IPS-18a (cell line): Measurements from ENCODE around the gene SH3BP5.

ENCODE experiments used
- H3K27ac ChIP-seq: one replicate; pipeline ENCODE4 v1.5.1; 2013; ENCODE audit warnings: low read length
- H3K27me3 ChIP-seq: one replicate; pipeline ENCODE4 v1.6.1; 2013; ENCODE audit warnings: mild to moderate bottlenecking, low read length; ENCODE audit not compliant: control insufficient read depth, insufficient read depth
- H3K36me3 ChIP-seq: one replicate; pipeline ENCODE4 v1.6.1; 2013; ENCODE audit warnings: low read depth, low read length; ENCODE audit not compliant: control insufficient read depth
- H3K4me1 ChIP-seq: one replicate; pipeline ENCODE4 v1.6.1; 2013; ENCODE audit warnings: low read depth, low read length; ENCODE audit not compliant: control insufficient read depth
- H3K4me3 ChIP-seq: one replicate; pipeline ENCODE4 v1.5.1; 2013; ENCODE audit warnings: low read length
- H3K9ac ChIP-seq: one replicate; pipeline ENCODE4 v1.6.1; 2013; ENCODE audit warnings: mild to moderate bottlenecking, low read length, moderate library complexity
- H3K9me3 ChIP-seq: one replicate; pipeline ENCODE4 v1.6.1; 2013; ENCODE audit warnings: low read depth, low read length; ENCODE audit not compliant: control insufficient read depth

The SH3BP5 gene

DNA sequence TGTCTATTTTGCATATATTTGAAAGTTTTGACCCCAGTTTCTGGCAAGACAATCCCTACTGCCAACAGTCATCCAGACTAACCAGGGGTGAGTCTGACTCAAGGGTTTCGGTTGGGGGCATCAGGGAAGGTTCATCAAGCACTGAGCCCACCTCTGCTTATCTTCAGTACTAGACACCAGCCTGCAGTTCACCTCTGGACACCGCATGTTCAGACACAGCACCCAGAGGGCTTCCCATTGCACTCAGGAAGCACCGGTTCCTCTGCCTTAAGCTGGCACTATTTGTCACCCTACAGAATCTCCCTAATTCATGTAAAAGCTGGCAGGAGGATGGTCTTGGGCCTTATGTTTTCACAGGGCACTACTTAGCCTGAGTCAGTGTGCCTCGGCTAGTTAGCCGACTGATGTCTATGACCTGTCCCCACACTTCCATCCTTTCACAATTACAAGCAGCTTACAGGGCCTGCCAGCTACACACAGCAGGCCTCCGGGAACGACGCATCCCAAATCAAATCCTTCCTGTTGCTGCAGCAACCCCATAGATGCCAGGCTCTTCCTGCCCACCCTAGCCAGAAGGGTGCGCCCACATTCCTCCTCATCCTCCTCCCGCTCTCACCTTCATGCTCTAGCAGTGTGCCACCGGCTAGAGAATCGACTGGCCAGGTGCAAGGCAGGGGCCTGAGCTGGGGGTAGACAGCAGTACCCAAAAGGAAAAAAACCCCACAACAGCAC is 52.5 kb downstream of the SH3BP5 start:
- Histone ChIP-seq H3K9ac (no peak overlapping the region), H3K9me3 (no peaks in the 10 kb centered on the region), H3K36me3 (no peaks in the 10 kb centered on the region), H3K4me3 (no peak overlapping the region), H3K27ac (no peak overlapping the region), H3K4me1 (peaks cover 11% of the 10 kb centered on the region), H3K27me3 (no peaks in the 10 kb centered on the region)

DNA sequence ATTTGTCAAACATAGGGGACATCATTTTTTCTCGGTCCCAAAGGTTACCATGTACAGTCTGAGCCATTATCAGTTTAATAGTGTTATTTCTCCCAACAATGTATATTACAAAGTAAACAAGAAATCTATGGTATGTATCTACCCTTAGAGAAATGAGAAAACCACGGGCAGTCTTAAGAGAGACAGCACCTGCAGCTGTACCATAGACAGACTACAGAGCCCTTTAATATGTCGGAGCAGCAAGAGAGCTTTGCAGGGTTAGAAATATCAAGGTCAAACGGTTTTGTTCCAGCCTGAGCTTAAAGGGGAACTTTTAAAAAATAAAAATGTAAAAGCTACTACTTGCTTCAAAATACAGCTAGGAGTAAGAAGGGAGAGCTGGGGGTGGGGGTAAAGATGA is 53.2 kb downstream of the SH3BP5 start:
- Histone ChIP-seq H3K9me3 (no peaks in the 10 kb centered on the region), H3K36me3 (no peaks in the 10 kb centered on the region), H3K4me3 (no peak overlapping the region), H3K4me1 (peaks cover 11% of the 10 kb centered on the region), H3K27me3 (no peaks in the 10 kb centered on the region), H3K27ac (no peak overlapping the region), H3K9ac (no peak overlapping the region)

DNA sequence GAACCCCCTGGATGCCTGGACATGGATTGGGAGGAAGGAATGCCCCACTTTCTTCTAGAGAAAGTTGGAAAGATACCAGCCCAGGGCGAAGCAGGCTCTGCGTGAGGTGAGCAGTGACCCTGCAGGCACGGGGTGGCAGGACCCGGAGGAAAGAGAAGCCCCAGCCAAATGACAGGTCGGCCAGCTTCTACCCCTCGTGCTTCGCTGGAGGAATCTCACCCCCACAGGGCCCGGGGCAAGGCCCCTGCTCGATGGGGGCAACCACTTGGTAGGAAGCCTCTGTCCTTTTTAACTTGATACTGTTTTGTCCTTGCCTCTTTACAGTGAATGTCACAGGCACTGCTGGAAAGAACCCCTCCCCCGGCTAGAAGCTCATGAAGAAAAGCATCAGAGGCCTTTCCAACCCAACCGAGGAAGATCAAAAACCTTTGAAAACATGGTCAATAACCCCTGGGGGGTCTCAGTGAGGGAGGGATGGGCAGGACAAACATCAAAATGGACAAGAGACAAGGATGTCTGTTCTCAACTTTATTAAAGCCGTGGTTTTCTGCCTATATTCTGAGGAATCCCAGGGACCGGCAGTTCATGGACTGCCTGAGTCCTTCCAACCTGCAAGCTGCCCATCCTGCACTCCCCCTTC is 54.4 kb downstream of the SH3BP5 start:
- H3K4me3 ChIP-seq = no peak overlapping the region
- H3K9ac ChIP-seq = no peak overlapping the region
- H3K27ac ChIP-seq = no peak overlapping the region
- peaks cover 15% of the 10 kb centered on the region for H3K4me1 ChIP-seq
- no peaks in the 10 kb centered on the region for H3K36me3 ChIP-seq
- no peaks in the 10 kb centered on the region for H3K27me3 ChIP-seq
- H3K9me3 ChIP-seq = no peaks in the 10 kb centered on the region

DNA sequence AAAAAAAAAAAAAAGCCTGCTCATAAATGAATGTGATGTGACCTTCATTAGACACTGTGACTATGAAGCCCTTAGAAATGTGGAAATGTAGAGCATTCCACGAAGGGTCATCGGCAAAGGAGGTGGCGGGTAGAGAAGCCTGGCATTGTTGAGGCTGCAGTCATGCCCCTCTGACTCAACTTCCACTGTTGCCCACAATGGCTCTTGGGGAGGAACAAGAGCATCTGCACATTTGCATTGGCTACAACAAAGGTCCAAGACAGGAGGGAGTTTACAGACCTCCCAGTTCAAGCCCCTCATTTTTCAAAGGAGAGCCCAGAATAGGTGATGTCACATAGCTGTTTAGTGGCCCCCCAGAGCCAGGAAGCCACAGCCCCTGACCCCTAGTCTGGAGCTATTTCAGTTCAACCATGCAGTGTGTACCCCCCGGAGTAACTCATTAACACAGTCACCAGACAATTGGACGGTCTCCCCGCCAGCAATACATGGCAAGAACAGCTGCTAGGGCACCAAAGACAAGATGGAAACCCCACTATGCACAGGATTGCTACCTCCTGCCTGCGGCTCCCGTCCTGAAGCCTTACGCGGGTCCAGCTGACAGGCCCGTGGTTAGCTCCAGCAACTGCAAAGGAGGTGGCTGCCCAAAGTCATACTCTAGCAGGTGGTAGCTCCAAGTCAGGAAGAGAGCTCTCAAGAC is 56.2 kb downstream of the SH3BP5 start:
- no peak overlapping the region for H3K4me3 ChIP-seq
- H3K36me3 ChIP-seq = no peaks in the 10 kb centered on the region
- H3K4me1 ChIP-seq = peaks cover 16% of the 10 kb centered on the region
- H3K27ac ChIP-seq = no peak overlapping the region
- no peaks in the 10 kb centered on the region for H3K27me3 ChIP-seq
- no peaks in the 10 kb centered on the region for H3K9me3 ChIP-seq
- no peak overlapping the region for H3K9ac ChIP-seq

DNA sequence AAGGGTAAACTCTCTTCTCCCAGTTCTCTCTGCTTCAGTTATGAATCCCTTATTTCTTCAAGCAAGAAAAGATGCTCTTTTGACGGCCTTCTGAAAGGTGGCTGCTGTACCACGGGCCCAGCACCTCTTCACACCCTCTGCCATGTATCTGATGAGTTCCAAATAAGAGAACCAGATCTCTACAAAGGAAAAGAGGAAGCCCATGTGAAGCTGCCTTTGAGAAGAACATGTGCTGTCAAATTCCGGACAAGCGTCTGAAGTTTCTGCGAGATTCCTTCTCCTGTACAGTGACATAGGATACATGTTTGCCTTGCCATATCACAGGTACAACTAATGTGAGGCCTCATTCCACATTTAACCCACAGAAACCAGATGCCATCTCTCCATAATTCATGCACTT is 59.2 kb downstream of the SH3BP5 start:
- Histone ChIP-seq H3K27me3 (no peaks in the 10 kb centered on the region), H3K27ac (no peak overlapping the region), H3K4me3 (no peak overlapping the region), H3K9me3 (no peaks in the 10 kb centered on the region), H3K36me3 (no peaks in the 10 kb centered on the region), H3K9ac (no peak overlapping the region), H3K4me1 (peaks cover 13% of the 10 kb centered on the region)

DNA sequence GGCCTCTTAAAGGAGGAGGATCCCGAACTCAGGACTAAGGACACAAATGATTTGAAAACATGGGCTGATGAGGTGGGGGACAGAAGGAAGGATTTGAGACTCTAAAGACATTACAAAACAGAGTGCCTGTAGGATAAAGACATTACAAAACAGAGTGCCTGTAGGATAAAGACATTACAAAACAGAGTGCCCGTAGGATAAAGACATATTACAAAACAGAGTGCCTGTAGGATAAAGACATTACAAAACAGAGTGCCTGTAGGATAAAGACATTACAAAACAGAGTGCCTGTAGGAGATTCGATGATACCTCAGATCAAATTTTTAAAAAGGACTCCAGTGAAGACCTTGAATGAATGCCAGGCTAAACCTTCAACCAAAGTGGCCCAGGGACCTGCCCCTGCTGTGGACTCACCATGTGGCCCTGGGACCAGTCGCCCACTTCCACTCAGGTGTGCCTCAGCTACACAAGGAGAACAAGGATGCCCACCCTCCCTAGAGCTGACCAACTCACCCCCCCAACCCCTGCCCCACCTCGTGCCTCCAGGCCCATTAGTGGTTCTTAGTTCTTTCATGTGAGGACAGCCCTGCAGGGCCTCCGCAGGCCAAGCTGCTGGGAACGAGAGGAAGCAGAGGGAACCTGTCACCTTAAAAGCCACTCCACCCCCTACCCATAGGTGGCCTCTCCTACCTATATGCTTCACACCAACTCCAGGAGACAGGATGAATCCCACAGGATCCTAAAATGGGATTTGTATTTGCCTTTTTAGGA is 59.8 kb downstream of the SH3BP5 start:
- Histone ChIP-seq H3K27me3 (no peaks in the 10 kb centered on the region), H3K36me3 (no peaks in the 10 kb centered on the region), H3K27ac (no peak overlapping the region), H3K9ac (no peak overlapping the region), H3K4me1 (peaks cover 8% of the 10 kb centered on the region), H3K9me3 (no peaks in the 10 kb centered on the region), H3K4me3 (no peak overlapping the region)

DNA sequence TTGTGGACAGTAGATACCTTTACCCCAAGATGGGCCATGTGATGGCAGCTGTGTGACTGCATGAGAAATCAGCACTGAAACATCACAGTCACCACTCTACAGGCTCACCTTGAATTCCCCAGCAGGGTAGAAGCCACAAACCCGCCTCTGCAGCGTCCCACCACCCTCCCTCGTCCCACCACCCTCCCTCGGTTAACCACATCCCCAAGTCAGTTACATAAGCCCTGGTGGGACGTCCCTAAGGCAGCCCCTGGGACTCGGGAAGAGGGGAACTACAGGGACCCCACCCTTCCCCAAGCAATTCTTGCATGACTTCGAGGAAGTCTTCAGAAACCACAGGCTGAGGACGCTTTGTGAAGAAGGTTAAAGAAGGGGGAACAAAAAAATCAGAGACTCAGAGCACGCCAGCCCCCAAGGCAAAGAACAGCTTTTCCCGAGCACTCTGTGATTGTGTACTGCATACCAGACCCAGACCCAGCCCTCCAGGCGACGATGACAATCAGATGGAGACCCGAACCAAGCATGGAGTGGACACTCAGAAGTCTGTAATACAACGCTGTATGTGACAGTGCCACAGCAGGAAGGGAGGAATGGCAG is 60.5 kb downstream of the SH3BP5 start:
- no peaks in the 10 kb centered on the region for H3K9me3 ChIP-seq
- H3K27ac ChIP-seq = no peak overlapping the region
- no peaks in the 10 kb centered on the region for H3K36me3 ChIP-seq
- H3K4me3 ChIP-seq = no peak overlapping the region
- peaks cover 4% of the 10 kb centered on the region for H3K4me1 ChIP-seq
- H3K27me3 ChIP-seq = no peaks in the 10 kb centered on the region
- H3K9ac ChIP-seq = no peak overlapping the region

DNA sequence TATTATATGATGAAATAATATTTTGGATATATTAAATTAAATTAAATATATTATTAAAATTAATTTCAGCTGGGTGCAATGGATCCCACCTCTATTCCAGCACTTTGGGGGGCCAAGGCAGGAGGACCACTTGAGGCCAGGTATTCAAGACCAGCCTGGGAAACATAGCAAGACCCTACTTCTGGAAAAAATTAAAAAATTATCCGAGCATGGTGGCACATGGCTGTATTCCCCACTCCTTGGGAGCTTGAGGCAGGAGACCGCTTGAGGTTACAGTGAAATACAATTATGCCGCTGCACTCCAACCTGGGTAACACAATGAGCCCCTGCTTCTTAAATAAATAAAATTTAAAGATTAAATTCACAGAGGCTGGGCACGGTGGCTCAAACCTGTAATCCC is 61.4 kb downstream of the SH3BP5 start:
- no peaks in the 10 kb centered on the region for H3K9me3 ChIP-seq
- no peak overlapping the region for H3K4me3 ChIP-seq
- H3K9ac ChIP-seq = no peak overlapping the region
- H3K4me1 ChIP-seq = peaks cover 4% of the 10 kb centered on the region
- H3K36me3 ChIP-seq = no peaks in the 10 kb centered on the region
- no peaks in the 10 kb centered on the region for H3K27me3 ChIP-seq
- H3K27ac ChIP-seq = no peak overlapping the region

DNA sequence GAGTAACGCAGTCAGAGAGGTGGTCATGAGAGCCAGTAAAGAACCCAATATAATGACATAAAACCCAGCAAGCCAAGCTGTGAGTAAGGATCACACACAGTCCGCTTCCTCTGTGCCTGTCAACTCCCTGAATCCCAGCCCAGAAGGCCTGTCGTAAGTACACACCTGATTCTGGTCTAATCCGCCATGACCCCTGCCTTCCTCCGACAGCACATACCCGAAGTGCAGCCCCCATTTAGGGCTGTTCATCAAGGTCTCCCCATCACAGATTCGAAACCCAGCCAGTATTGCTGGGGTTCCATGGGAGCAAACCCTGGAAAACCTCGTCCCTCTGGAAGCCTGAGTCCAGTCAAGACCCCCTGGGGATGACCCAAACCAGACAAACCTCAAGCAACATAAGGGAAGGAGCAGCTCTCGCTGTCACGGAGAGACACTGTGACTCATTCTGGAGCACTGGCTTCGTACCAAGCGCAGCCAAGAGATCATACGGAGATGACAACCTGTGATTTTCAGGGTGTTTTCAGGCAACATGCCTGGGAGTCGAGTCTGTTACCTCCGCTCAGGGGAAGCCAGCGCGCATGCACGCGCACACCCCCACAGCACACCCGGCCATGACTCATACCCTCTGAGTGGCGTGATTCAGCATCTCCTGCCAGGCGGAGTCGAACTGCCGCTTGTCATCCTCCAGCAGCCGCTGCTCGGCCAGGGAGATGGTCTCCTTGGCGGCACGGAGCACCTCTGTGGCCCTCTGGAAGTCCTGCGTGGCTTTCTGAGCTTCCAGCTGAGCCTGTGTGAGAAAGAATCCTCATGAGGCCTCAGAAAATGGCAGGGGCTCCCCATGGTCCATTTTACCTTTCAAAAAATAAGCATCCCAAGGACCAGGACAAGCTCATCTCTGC is 63.0 kb downstream of the SH3BP5 start:
- Histone ChIP-seq H3K4me3 (no peak overlapping the region), H3K4me1 (peaks cover 4% of the 10 kb centered on the region), H3K36me3 (no peaks in the 10 kb centered on the region), H3K9ac (no peak overlapping the region), H3K27ac (no peak overlapping the region), H3K9me3 (no peaks in the 10 kb centered on the region), H3K27me3 (no peaks in the 10 kb centered on the region)

DNA sequence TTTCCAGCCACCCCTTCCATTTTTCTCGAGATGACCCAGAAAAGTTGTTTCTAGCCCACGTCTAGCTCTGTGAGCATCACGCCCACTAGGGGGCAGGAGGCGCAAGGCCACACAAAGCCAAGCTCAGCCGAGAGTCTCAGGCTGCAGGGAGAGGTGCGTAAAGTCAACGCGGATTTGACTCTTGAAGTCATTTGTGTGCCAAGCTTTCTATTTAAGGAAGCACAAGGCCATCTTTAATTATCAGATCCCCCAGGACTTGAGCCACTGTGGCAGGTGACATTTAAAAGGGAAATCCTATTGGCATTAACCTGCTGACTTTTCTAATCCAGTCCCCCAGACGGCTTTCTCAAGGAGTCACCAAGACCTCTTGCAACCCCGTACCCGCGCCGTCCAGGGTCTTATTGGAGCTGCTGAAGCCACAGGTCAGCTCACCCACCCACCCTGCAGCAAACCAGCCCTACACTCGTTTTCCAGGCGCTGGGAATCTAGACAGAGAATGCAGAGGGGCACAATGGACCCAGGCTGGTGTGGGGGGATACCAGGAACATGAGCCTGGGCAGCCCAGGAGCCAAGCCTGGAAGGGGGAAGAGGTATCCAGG is 64.3 kb downstream of the SH3BP5 start:
- no peaks in the 10 kb centered on the region for H3K27me3 ChIP-seq
- H3K9ac ChIP-seq = no peak overlapping the region
- H3K27ac ChIP-seq = no peak overlapping the region
- H3K4me1 ChIP-seq = peaks cover 2% of the 10 kb centered on the region
- H3K36me3 ChIP-seq = no peaks in the 10 kb centered on the region
- no peaks in the 10 kb centered on the region for H3K9me3 ChIP-seq
- H3K4me3 ChIP-seq = no peak overlapping the region
